Peyer's patch (tissue), 4 donors: Measurements from ENCODE around the gene ZNF507. TPM values are rescaled to one million over a fixed set of nuclear protein-coding genes. Genes with fewer than 3 reads are reported as not detected.

Experiments used
- DNase-seq, 3 donors: peaks; one replicate each; pipeline ENCODE4 v3.0.0-alpha.2; 2017 to 2019
- H3K27ac ChIP-seq, 4 donors: fragments of 200-600 bp; sonication (generic); one replicate each; pipeline ENCODE4 v1.5.1; 2016 to 2019
- H3K27me3 ChIP-seq, 2 donors: fragments of 200-600 bp; sonication (generic); one replicate each; pipeline ENCODE4 v1.5.1; 2019
- H3K36me3 ChIP-seq, 3 donors: fragments of 200-600 bp; sonication (generic); one replicate each; pipeline ENCODE4 v1.5.1; 2016 to 2019
- H3K4me1 ChIP-seq, 4 donors: fragments of 200-600 bp; sonication (generic); one replicate each; pipeline ENCODE4 v1.5.1; 2016 to 2019
- H3K4me3 ChIP-seq, 4 donors: fragments of 200-600 bp; sonication (generic); 1 replicate in 3 of 4; 2 replicates in 1 of 4; pipeline ENCODE4 v1.5.1; 2016 to 2019; ENCODE audit warnings: mild to moderate bottlenecking in 1 of 4
- H3K9me3 ChIP-seq, 4 donors: fragments of 200-600 bp; sonication (generic); one replicate each; pipeline ENCODE4 v1.5.1; 2016 to 2019; ENCODE audit warnings: mild to moderate bottlenecking in 1 of 4
- CTCF ChIP-seq, 6 experiments: fragments of 450-650 bp in 4 of 6; fragments of 200-600 bp in 2 of 6; sonication (generic) in 1 of 6; IDR thresholded peaks; one replicate each; pipeline ENCODE4 v1.5.1; 2017 to 2019; ENCODE audit warnings: antibody characterized with exemption in 6 of 6, mild to moderate bottlenecking in 3 of 6, moderate library complexity in 1 of 6
- POLR2A ChIP-seq, 2 donors: fragments of 450-650 bp; IDR thresholded peaks; one replicate each; pipeline ENCODE4 v1.5.1; 2017; ENCODE audit warnings: antibody characterized with exemption in 2 of 2, mild to moderate bottlenecking in 2 of 2, moderate library complexity in 2 of 2
- total RNA-seq, 4 donors: library from RNA; depleted of rRNA; stranded (reverse); fragments of >200 nt; gene quantifications; one replicate each; pipeline ENCODE4 v1.1.0, GENCODE V29; 2016

The ZNF507 gene
- total RNA-seq, 4 donors from 2014 or later = 28.2 to 43.7 (median 34.2) TPM

- H3K36me3 ChIP-seq = no peaks in the 10 kb centered on the region
- no peak overlapping the region for H3K27ac ChIP-seq
Observed at GRCh38 chr19:32342695-32343094, 2.7 kb upstream of the ZNF507 start.

GRCh38 chr19:32343550-32344262 lies 1.7 kb upstream of the ZNF507 start:
- no peak overlapping the region for H3K4me3 ChIP-seq
- no peak for TF ChIP-seq POLR2A (IDR thresholded peaks at IDR 0.05)
- TF ChIP-seq CTCF (IDR thresholded peaks at IDR 0.05) = no peak
- DNase-seq = no peak
- peaks cover 0 to 14% (median 6%) of the 10 kb centered on the region in 4 donors for H3K4me1 ChIP-seq
- peaks cover 0 to 2% (median 0%) of the 10 kb centered on the region in 3 donors for H3K36me3 ChIP-seq
- no peak overlapping the region for H3K27ac ChIP-seq
- no peaks in the 10 kb centered on the region for H3K27me3 ChIP-seq
- no peaks in the 10 kb centered on the region for H3K9me3 ChIP-seq

More at GRCh38 chr19:32342695-32343094, 2.7 kb upstream of the ZNF507 start:
- Histone ChIP-seq H3K4me3 (no peak overlapping the region), H3K4me1 (peaks cover 0 to 10% (median 5%) of the 10 kb centered on the region in 4 donors), H3K9me3 (no peaks in the 10 kb centered on the region), H3K27me3 (no peaks in the 10 kb centered on the region)
- TF ChIP-seq CTCF (IDR thresholded peaks at IDR 0.05) = no peak
- TF ChIP-seq POLR2A (IDR thresholded peaks at IDR 0.05) = no peak
- DNase-seq = no peak

- no peaks in the 10 kb centered on the region for H3K27me3 ChIP-seq
- peak overlapping the region in 3 of 4 donors; percentile 87 to 98 (median 95) for H3K4me3 ChIP-seq
- DNase-seq = no peak
- peak overlapping the region in 1 of 4 donors; percentile 85 for H3K27ac ChIP-seq
- TF ChIP-seq CTCF (IDR thresholded peaks at IDR 0.05) (no peak), POLR2A (IDR thresholded peaks at IDR 0.05) (no peak)
- peaks cover 0 to 8% (median 0%) of the 10 kb centered on the region in 3 donors for H3K36me3 ChIP-seq
- H3K9me3 ChIP-seq = no peaks in the 10 kb centered on the region
- peaks cover 0 to 39% (median 9%) of the 10 kb centered on the region in 4 donors for H3K4me1 ChIP-seq
Observed at GRCh38 chr19:32346901-32347300, 1.5 kb downstream of the ZNF507 start.

GRCh38 chr19:32347573-32347972 lies 2.2 kb downstream of the ZNF507 start:
- peaks cover 0 to 42% (median 11%) of the 10 kb centered on the region in 4 donors for H3K4me1 ChIP-seq
- DNase-seq = no peak

GRCh38 chr19:32349051-32349450 lies 3.6 kb downstream of the ZNF507 start:
- Histone ChIP-seq H3K27ac (peak overlapping the region in 1 of 4 donors; percentile 37), H3K27me3 (no peaks in the 10 kb centered on the region), H3K4me3 (no peak overlapping the region), H3K36me3 (peaks cover 0 to 25% (median 0%) of the 10 kb centered on the region in 3 donors), H3K4me1 (peaks cover 0 to 42% (median 11%) of the 10 kb centered on the region in 4 donors), H3K9me3 (no peaks in the 10 kb centered on the region)
- TF ChIP-seq CTCF (IDR thresholded peaks at IDR 0.05) (no peak), POLR2A (IDR thresholded peaks at IDR 0.05) (no peak)
- no peak for DNase-seq

More at GRCh38 chr19:32347573-32347972, 2.2 kb downstream of the ZNF507 start:
- no peaks in the 10 kb centered on the region for H3K9me3 ChIP-seq
- no peaks in the 10 kb centered on the region for H3K27me3 ChIP-seq
- no peak for TF ChIP-seq CTCF (IDR thresholded peaks at IDR 0.05)
- peak overlapping the region in 1 of 4 donors; percentile 2 for H3K4me3 ChIP-seq
- no peak overlapping the region for H3K27ac ChIP-seq
- H3K36me3 ChIP-seq = peaks cover 0 to 10% (median 0%) of the 10 kb centered on the region in 3 donors
